ENCODE data around the gene TBCEL.

DNA sequence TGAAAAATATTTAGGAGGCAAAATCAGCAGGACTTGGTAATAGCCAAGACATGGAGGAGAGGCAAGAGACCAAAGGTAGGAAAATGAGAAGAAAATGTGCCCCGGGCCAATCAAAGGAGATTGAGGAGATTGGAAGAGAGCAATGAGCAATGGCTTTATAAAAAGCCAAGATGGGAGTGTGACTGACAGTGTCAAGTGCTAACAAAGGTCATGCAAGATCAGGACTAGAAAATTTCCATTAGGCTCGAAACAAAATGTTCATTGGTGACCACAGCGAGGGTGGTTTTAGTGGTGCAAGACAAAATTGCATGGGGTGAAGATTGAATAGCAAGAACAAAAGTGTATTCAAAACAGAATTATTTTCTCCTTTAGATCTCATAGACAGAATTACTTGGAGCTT, 45.2 kb upstream of the TBCEL start:
- no peak for TF ChIP-seq POLR2A (IDR thresholded peaks at IDR 0.05)
- TF ChIP-seq, protein P1, sequence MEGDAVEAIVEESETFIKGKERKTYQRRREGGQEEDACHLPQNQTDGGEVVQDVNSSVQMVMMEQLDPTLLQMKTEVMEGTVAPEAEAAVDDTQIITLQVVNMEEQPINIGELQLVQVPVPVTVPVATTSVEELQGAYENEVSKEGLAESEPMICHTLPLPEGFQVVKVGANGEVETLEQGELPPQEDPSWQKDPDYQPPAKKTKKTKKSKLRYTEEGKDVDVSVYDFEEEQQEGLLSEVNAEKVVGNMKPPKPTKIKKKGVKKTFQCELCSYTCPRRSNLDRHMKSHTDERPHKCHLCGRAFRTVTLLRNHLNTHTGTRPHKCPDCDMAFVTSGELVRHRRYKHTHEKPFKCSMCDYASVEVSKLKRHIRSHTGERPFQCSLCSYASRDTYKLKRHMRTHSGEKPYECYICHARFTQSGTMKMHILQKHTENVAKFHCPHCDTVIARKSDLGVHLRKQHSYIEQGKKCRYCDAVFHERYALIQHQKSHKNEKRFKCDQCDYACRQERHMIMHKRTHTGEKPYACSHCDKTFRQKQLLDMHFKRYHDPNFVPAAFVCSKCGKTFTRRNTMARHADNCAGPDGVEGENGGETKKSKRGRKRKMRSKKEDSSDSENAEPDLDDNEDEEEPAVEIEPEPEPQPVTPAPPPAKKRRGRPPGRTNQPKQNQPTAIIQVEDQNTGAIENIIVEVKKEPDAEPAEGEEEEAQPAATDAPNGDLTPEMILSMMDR (IDR thresholded peaks at IDR 0.05 in 4 of 5, conservative IDR thresholded peaks at IDR 0.05 in 1 of 5) = no peak

Data from gastrocnemius medialis (tissue), 4 donors.